ENCODE results near the gene CCDC172.

The CCDC172 gene, protein sequence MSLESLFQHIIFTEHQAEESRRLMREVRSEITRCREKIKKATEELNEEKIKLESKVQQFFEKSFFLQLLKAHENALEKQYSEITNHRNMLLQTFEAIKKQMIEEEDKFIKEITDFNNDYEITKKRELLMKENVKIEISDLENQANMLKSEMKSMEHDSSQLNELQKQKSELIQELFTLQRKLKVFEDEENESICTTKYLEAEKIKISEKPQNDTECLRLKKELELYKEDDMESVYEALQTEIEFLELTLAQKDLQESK

DNA sequence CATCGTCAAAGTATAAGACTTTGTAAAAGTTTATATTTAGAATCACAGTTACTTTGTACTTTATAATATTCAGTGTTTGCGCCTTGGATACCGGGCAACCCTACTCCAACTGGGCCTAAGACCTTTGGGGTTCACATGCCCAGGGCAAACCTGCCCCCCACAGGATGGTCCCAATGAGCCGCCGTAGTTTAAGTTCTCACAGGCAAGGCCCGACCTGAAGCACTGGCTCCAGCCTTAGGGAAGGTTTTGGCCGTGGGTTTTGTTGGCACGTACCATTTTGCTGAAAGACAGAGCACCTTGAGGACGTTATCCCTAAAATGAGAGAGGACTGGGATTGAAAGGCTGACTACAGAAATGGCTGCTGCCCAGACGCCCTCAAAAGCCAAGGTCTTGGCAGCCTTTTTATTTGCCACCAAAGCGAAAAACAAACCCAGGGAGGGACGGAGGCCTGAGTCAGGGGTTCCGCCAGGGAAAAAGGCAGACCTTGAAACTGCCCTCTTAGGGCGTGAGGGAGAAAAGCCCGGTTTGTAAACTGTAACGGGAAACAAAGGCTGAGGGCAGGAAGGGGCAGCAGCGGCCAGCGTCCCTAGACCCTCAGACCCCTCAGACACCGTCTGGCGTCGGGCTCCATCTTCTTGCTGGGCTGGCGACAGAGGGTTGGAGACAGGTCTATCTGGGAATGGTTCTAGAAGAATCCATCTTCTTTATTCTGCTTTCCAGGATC lies at the start of gene CCDC172:
Gene CCDC172, plus strand, starts transcription at position 222 of the 724 bp plus-strand sequence. CDS start 564 bp downstream, outside the sequence.
- no peak for DNase-seq

DNA sequence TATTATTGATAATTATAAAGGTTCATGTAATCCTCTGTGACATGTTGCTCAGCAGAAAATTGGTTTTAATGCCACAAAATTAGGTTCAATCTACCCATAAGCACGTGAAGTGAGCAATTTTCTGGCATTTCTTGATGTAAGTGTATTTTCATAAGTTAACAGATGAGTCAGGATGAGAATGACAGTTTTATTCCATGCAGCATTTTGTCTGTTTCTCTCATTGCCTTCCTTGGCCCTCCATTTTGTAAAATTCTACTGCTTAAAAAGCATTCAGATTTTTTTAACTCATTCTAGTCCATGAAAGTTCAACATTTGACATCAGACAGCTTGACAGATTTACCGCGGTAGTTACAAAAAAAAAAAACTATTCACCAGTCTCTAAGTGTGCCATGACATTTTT lies 47.3 kb upstream of the CCDC172 start:
- no peak for DNase-seq

DNA sequence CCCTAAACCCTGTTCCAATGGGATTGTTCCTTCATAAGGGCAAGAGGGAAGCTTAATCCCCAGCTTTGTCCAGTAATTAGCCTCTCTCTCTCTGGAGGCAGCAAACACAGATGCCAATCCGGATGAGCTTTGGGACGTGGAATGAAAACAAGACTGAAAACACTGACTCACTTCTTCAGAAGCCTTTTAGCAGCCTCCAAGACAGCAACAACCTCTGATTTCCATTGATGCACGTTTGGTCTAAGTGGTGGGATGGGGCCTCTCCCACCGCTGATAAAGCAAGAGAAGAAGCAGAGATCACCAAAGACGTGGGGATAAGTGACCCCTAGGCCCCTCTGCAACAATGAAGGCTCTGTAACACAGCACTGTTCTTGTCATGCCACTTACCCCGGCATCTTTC lies 45.4 kb upstream of the CCDC172 start:
- no peak for DNase-seq

DNA sequence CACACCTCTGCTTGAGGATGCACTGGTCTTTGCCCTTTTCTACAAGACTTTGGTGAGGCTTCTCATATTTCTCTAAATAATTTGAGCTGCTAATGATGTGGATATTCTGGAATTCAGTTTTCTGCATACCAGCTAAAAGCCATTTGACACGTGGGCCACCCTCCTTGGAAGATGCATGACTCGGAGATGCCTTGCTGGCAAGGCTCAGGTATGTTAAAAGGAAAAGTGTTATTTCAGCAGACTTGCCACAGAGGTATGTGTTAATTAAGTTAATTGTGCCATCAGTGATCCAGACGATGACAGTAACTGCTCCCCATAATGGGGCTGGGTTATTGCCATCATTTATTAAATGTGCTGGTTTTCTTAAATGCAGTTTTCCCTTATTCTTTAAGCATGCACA lies 42.5 kb upstream of the CCDC172 start:
- DNase-seq, result no peak

DNA sequence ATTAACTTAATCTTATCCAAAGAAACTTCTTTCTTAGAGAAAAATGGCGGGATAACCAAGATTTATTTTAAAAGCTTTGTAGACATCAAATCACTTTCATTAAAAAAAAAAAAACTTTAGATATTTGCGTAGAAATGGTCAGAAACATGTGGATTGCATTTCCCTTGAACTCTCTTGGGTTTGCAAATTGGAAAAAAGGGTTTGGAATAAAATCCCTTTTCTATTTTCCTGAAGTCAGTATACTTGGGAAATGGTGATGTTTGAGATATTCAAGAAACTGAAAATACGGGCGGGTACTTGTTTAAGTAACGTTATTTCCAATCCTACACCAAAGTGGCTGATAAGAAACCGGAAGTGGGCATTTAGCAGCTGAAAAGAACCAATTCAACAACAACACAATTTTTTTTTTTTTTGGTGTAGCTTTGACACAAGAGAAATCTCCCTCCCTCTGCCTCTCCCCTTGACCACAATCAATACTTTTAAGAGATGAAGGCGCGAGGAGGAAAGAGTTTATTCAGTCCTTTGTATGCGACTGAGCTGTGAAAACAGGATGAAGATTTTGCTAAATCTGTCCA lies 37.5 kb upstream of the CCDC172 start:
- DNase-seq, result no peak

DNA sequence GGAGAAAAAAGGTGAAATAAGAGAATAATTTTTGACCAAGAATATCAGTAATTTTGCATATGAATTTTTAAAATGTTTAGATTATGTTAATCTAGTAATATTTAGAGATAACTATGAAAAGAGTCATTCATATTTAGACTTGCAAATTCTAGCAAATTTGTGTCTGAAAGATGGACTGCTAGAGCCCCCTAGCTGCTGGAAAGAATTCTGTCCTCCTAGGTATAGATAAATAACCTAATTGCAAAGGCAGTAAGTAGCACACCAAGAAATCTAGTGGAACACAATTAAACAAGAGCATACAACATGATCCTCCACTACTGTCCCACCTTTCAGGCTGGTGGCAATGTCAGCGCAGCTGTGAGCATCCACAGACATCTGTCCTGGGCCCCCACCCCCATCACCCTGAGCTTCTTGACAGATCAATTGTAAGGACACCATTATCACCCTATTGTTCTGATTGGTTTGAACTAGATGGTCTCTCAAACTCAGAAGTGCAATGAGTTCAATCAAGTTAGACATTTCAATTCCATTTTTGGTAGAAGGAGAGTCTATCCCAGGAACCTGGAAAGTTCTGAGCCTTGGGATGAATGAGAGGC lies 36.2 kb upstream of the CCDC172 start:
- DNase-seq, result no peak

DNA sequence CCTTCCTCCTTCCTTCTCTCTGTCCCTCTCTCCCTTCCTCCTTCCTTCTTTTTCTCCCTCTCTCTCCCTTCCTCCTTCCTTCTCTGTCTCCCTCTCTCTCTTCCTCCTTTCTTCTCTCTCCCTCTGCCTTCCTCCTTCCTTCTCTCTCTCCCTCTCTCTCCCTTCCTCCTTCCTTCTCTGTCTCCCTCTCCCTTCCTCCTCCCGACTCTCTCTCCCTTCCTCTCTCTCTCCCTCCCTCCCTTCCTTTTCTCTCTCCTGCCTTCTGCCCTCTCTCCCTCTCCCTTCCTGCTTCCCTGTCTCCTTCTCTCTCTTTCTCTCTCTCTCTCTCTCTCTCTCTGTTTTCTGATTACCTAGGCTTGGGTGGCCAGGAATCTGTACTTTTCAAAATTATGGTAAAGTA lies 34.6 kb upstream of the CCDC172 start:
- no peak for DNase-seq

DNA sequence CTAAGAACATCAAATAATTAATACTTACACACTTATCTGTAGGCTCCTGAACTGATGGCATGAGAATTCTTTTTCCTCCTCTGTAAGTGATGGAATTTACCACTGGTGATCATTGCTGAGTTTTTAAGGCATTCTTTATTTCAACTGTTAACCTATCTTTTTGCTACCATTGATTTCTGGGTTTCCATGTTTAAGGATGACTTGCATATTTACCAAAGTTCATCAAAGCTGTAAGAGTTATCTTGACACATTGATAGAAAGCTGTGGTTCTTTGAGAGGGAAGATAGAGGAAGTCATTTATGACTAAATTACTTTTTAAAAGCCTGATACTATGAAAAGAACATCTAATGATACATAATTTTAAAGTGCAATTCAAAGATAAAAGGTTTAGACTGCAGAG lies 31.8 kb upstream of the CCDC172 start:
- no peak for DNase-seq

DNA sequence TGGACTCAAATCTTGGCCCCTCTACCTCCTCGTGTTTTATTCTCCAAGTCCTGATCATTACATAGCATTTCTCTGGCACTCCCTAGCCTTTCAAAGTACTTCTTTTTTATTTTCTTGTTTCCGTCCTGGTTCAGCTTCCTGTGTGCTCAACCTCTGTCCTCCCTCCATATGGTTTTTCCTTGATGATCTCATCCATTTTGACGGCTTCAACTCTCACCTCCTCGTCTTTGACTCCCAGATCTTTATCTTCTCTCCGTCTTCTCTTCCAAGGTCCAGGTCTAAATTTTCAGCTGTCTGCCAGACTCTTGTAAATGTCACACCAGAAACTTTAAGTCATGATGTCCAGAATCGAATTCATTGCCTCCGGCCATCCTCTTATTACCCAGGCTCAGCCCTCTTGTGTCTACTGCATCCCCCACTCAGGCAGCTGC lies 27.9 kb upstream of the CCDC172 start:
- no peak for DNase-seq

DNA sequence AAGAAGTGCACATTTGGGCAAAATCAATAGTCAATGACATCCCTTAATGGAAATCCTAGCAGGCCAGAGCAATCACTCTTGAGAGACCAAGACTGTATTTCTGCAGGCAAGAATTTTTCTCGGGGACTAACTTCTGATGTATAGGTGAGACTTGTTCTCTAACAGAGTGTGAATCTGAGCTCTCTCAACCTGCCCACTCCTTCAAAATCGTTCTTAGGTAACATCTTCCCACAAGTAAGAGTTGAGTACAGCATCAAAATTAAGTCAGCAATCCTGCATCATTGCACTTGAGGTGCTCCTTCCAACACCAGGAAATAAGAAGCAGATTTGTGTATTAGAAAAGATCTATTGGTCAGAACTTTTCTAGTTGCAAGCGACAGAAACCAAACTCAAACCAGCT lies 25.7 kb upstream of the CCDC172 start:
- no peak for DNase-seq

DNA sequence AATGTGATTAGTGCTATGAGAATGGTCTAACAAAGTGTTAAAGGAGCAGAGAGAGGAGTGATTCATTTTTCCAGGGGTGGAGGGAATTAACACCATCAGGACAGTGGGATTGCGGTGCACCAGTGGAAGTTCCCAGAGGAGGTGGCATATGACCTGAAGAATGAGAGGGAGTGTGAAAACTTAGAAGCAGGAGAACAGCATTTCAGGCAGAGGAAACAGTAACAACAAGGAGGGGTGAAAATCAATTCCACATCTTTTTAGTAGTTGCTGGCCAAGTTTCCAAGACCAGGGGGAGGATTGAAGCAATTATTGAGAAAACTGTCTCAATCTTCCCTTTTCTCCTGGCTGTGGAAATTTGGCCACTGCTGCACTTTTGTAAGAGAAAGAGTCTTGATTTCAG lies 23.7 kb upstream of the CCDC172 start:
- DNase-seq, result no peak

DNA sequence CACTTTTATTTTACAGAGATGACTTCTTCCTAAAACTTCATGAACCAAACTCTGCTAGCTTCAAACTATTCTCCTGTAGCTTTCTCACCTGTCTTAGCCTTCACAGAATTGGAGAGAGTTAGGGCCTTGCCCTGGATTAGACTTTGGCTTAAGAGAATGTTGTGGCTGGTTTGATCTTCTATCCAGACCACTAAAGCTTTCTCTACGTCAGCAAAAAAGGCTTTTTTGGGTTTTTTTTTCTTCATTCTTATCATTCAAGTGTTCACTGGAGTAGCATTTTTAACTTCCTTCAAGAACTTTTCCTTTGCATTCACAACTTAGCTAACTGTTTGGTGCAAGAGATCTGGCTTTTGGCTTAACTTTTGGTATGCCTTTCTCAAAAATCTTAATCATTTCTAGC lies 19.3 kb upstream of the CCDC172 start:
- DNase-seq, result no peak

DNA sequence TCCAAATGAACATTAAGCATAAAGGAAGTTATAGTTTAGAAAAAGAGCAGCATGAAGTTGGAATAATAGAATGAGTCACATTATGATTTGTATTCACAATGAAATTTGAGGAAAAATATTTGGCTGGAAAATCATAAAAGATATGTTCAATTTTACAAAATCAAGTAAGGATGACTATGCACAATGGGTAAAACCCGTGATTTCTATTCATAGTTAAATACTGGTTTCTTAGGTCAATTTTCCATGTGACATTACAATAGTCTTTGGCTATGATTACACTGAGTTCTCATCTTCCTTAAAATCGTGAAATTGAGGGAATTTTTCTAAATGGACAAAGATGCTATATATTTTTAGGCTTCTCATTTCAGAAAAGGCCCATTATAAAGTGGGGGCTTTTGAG lies 17.4 kb upstream of the CCDC172 start:
- no peak for DNase-seq

DNA sequence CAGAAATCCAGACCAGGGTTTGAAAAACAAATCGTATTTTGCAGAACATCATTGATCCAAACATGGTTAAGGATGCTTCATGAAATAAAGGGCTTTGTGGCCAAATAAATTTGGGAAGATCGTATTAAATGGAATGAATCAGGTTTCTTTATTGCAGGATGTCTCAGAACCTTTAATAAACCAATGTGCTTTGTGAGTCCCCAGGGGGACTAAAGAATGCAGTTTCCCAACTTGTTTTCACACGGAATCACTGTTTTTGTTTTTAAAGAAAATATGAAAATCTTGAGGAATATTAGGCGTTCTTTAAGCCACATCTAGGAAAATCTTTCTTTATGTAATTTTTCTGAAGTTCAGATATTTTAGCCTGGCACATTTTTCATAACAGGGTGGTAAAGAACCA lies 16.8 kb upstream of the CCDC172 start:
- DNase-seq, result no peak

DNA sequence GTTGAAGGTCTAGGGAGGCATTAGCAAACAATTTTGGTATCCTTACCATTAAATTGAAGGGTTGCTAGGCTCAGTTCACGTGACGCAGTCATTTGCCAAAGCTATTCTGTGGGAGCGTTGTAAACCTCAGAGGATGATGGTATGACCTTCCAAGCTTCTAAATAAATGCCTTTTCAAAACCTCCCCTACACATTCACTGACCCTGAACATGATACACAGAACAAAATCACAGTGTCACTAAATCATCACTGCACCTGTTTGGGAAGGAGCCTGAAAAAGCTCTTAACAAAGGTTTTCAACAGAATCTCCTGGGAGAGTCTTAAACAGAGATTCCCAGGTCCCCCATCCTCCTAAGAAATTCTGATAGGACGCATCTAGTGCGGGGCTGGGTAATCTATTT lies 13.2 kb upstream of the CCDC172 start:
- DNase-seq, result no peak

DNA sequence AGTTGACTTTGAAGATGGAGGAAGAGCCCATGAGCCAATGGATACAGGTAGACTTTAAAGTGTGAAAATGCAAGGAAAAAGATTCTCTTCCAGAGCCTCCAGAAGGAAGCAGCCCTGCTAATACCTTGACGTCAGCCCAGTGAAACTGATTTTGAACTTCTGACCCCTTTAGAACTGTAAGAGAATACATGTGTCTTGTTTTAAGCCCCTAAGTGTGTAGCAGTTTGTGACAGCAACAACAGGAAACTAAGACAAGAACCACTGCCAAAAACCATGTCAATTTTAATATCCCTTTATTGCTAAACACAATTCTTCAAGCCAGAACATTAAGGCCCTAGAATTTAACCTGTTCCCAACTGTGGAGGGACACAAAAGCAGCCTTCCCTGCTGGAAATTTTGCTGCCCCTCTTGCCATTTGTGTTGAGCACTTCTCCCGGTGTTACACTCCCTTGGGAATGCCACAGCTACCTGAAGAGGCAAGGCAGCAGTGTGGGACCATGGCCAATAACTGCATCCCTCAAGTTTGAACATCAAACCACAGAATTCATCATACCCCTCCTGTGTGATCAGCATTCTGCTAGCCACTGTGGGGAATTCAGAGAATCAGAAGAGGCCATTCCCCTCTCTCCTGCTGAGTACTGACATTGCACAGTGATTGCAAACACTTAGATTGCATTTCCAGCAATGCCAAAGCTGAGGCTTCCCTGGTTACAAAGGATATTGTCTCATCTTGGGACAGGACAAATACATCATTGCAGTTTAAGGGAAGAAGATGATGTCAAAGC lies 12.3 kb upstream of the CCDC172 start:
- DNase-seq, result no peak

DNA sequence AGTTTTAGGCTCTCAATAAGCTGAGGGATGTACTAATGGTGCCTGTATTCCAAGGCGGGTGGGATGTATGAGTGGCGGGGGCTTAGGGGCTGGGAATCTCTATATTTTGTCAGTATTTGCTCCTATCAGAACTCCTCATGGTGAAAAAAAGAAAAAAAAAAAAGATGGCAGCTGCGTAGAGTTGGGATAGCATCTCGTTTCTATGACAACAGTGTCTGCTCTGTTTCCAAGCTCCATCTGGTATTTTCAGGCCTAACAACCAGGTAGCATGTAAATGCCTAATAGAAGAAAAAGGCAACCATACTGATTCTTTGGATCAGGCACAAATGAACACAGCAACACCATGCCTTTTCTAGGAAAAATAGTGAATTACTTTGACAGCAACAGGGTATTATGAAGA lies 11.7 kb upstream of the CCDC172 start:
- no peak for DNase-seq

DNA sequence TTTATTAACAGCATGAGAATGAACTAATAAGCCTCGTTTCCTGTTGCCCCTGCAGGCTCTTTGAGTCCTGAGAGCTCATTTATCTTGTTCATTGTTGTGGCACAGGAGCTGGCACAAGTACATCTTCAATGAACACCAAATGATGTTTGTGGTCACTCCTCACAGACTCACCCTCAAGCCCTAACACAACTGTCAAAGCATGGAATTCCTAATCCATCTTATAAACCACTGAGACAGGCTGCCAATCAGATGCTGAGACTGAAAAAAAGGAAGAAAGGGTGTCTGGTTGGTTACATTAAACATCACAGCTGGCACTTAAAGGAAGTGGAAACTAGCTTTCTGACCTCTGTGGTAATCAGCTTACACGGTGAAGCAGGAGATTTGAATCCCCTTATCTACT lies 7.7 kb upstream of the CCDC172 start:
- DNase-seq, result no peak

DNA sequence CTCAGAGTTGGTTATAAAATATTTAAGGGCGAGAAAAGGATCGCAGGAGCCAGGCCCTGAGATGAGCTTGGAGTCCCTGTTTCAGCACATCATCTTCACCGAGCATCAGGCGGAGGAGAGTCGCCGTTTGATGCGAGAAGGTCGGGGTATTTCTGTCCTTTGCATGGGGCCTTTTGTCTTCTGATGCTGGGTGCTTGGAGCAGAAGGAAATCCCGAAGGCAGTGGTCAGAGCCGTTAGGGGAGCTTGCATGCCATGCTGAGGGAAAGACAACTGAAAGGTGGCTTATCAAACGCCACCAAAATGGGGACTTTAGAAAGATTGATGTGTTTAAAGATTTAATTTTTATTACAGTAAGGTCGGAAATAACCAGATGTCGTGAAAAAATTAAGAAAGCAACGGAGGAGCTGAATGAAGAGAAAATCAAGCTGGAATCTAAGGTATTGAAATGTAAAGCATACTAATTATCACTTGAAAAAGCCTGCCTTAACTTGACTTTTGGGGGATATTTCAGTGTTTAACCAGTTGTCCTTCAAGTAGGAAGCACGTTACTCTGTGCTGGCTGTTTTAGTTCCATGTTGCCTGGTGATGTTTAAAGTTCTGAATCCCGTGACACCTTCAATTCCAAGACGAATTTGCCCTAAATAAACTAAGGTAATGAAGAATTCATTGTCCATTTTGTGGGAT lies 845 bp downstream of the CCDC172 start:
- DNase-seq, result no peak

DNA sequence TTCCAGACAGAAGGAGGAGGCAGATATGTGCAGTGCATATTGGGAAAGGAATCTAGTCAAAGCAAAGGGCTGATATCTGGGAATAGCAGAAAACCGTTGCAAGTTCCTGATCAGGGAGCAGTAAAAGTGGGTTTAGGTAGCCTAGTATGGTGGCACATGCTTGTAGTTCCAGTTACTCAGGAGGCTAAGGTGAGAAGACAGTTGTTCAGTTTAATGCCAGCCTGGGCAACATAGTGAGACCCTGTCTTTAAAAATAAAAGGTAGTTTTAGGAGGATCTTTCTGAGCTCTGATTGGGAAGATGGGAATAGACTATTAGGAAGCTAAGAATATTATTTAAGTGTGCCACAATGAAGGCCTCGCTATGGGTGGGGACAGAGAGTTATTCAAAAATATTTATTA lies 1.7 kb downstream of the CCDC172 start:
- no peak for DNase-seq

DNA sequence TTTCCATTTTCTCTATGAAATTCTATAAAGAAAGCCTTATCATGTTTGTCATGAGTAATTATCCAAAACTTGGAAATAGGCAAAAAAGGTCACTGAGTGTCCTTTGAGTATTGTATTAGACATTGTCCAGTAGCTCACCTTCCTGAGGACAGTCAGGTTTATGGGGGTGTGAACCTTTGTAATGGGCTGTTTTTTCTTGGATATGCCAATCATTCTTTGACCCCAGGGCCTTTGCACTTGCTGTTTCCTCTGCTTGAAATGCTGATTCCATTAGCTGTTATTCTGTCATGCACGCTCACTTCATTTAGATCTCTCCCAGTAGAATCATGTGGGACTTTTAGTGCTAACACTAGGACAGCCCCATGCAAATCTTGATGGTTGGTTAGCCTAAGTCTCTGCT lies 4.9 kb downstream of the CCDC172 start:
- no peak for DNase-seq

DNA sequence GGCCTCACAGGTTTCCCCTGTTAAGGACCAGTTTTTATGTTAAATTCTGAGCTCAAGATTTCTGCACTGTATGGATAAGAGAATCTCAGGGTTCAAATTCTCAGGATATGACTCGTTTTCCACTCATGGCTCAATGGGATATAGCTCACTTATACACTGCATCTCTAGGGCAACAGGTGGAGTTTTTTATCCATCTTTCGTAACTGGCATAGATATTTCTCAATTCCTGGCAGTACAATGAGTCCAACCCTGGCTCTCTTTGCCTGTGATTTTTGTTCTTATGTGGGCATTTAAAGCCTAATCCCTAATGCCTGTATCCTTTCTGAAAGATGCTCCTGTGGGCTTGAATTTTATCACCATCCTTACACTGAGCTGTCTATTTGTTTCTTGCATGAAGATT lies 7.6 kb downstream of the CCDC172 start:
- no peak for DNase-seq

DNA sequence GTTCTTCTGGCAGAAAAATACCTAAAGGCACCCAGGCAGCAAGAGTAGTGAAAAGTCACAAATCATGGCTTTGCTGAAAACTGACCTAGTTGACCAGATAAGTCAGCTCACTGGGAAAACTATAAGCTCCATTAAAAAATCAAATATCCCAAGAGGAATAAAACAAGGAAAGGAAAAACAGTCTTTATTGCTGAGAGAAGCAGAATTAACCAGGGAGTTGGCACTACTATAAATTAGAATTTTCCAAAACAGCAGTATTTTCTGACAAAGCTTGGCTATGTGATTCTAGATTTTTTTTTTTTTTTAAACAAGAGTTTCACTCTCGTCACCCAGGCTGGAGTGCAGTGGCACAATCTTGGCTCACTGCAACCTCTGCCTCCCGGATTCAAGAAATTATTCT lies 12.6 kb downstream of the CCDC172 start:
- DNase-seq, result no peak

Data from activated CD8-positive, alpha-beta memory T cell treated with anti-CD3 and anti-CD28 coated beads, Interleukin-2, amount 50 U/mL, for 48 hours (primary cell).